Measurements from ENCODE around the gene UBR3. TPM values are rescaled to one million over a fixed set of nuclear protein-coding genes. Genes with fewer than 3 reads are reported as not detected.

UBR3 gene
- total RNA-seq, 1 experiment from 2014 or later = 21.9 TPM

DNA sequence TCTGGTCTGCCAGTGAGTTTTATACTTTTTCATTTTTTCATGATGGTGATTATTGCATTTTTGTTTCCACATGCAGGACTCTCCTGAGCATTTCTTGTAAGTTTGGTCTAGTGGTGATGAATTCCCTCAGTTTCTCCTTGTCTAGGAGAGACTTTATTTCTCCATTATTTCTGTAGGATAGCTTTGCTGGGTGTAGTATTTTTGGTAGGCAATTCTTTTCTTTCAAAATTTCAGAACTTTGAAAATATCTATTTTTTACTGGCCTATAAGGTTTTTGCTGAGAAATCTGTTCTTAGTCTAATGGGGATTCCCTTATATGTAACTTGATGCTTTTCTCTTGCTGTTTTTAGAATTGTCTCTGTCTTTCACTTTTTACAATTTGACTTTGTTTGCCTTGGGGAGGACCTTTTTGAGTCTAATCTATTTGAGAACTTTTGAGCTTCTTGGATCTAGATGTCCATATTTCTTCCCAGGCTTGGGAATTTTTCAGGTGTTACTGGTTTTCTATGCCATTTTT is 149.1 kb downstream of the UBR3 start:
- Histone ChIP-seq H3K23ac (ENCODE audit: insufficient read length, low read depth, low read length) (no peak overlapping the region), H3K9ac (ENCODE audit: extremely low read depth, insufficient read length, low read length) (no peak overlapping the region), H2BK120ac (ENCODE audit: low read depth, low read length, poor library complexity, severe bottlenecking) (no peak overlapping the region), H3K4me1 (ENCODE audit: insufficient read depth, low read length) (no peaks in the 10 kb centered on the region), H3K27ac (ENCODE audit: insufficient read length, low read depth, low read length) (no peak overlapping the region), H3K56ac (ENCODE audit: insufficient read length, low read depth, low read length) (no peak overlapping the region), H3K79me1 (ENCODE audit: insufficient read depth, low read depth, low read length, poor library complexity, severe bottlenecking) (no peaks in the 10 kb centered on the region), H3K9me3 (ENCODE audit: control insufficient read depth, low read depth, low read length) (peaks cover 5% of the 10 kb centered on the region), H4K5ac (ENCODE audit: insufficient read length, low read depth, low read length) (no peak overlapping the region), H3K27me3 (ENCODE audit: insufficient read depth, low read length) (no peaks in the 10 kb centered on the region), H3K18ac (ENCODE audit: insufficient read length, low read depth, low read length) (no peak overlapping the region), H3K23me2 (ENCODE audit: insufficient read length, low read depth, low read length, poor library complexity, severe bottlenecking) (no peaks in the 10 kb centered on the region), H3K79me2 (ENCODE audit: insufficient read depth, low read length) (no peaks in the 10 kb centered on the region), H2AFZ (ENCODE audit: low read length) (no peak overlapping the region), H3K4me2 (ENCODE audit: insufficient read depth, insufficient read length, low read length) (no peak overlapping the region), H2BK15ac (ENCODE audit: low read depth, low read length) (no peak overlapping the region), H4K8ac (replicated peaks; ENCODE audit: insufficient read length, low read depth, low read length) (no peak overlapping the region), H2AK5ac (ENCODE audit: insufficient read length, low read length) (no peak overlapping the region), H3T11ph (ENCODE audit: low read length) (no peak overlapping the region), H2BK20ac (ENCODE audit: low read depth, low read length, poor library complexity, severe bottlenecking) (no peak overlapping the region), H3K14ac (ENCODE audit: insufficient read depth, low read length) (no peak overlapping the region), H4K20me1 (ENCODE audit: control insufficient read depth, insufficient read depth, insufficient read length) (no peaks in the 10 kb centered on the region), H2BK5ac (ENCODE audit: insufficient read length, low read length) (no peak overlapping the region), H3K4ac (ENCODE audit: low read depth, low read length) (no peak overlapping the region), H2BK12ac (ENCODE audit: insufficient read length, low read depth, low read length) (no peak overlapping the region), H4K91ac (ENCODE audit: insufficient read length, low read depth, low read length) (no peak overlapping the region)
- Mint-ChIP-seq H3K27ac (no peak overlapping the region), H3K36me3 (ENCODE audit: insufficient read depth in 1 of 3, low read depth in 3 of 3) (peaks cover 31 to 44% (median 44%) of the 10 kb centered on the region in 3 experiments), H3K4me3 (no peak overlapping the region), H3K4me1 (peaks cover 6 to 7% of the 10 kb centered on the region in 2 experiments), H3K27me3 (ENCODE audit: low read depth) (no peaks in the 10 kb centered on the region), H3K9me3 (peaks cover 17 to 23% of the 10 kb centered on the region in 2 experiments)
- DNase-seq = no peak
- TF ChIP-seq, protein P1, sequence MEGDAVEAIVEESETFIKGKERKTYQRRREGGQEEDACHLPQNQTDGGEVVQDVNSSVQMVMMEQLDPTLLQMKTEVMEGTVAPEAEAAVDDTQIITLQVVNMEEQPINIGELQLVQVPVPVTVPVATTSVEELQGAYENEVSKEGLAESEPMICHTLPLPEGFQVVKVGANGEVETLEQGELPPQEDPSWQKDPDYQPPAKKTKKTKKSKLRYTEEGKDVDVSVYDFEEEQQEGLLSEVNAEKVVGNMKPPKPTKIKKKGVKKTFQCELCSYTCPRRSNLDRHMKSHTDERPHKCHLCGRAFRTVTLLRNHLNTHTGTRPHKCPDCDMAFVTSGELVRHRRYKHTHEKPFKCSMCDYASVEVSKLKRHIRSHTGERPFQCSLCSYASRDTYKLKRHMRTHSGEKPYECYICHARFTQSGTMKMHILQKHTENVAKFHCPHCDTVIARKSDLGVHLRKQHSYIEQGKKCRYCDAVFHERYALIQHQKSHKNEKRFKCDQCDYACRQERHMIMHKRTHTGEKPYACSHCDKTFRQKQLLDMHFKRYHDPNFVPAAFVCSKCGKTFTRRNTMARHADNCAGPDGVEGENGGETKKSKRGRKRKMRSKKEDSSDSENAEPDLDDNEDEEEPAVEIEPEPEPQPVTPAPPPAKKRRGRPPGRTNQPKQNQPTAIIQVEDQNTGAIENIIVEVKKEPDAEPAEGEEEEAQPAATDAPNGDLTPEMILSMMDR (conservative IDR thresholded peaks at IDR 0.05) = no peak

All from H9 (cell line).